ENCODE measurements around the gene CCL4L2.
"Not testable (repeated sequence)": the region's sequence is repeated elsewhere in the genome, so short reads cannot be mapped to it uniquely, and the experiment has no call there.

Gene CCL4L2

DNA sequence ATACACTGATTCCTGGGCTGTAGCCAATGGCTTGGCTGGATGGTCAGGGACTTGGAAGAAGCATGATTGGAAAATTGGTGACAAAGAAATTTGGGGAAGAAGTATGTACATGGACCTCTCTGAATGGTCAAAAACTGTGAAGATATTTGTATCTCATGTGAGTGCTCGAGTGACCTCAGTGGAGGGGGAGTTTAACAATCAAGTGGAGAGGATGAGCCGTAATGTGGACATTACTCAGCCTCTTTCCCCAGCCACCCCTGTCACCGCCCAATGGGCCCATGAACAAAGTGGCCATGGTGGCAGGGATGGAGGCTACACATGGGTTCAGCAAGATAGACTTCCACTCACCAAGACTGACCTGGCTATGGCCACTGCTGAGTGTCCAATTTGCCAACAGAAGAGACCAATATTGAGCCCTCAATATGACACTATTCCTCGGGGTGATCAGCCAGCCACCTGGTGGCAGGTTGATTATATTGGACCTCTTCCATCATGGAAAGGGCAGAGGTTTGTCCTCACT lies 10.8 kb downstream of the CCL4L2 start:
- DNase-seq: not testable (repeated sequence)

DNA sequence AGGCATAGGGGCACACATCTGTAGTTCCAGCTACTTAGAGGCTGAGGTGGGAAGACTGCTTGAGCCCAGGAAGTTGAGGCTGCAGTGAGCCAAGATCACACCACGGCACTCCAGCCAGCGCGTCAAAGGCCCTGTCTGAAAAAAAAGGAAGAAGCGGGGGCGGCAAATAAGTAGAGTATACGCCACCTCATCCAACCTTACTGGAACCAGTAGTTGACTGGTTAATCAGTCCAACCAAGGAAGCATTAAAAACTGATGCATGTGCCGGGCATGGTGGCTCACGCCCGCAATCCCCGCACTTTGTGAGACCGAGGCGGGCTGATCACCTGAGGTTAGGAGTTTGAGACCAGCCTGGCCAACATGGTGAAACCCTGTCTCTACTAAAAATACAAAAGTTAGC lies 12.1 kb downstream of the CCL4L2 start:
- not testable (repeated sequence) for DNase-seq

GRCh38 chr17:36229644-36230043 lies 18.8 kb downstream of the CCL4L2 start:
- not testable (repeated sequence) for DNase-seq

DNA sequence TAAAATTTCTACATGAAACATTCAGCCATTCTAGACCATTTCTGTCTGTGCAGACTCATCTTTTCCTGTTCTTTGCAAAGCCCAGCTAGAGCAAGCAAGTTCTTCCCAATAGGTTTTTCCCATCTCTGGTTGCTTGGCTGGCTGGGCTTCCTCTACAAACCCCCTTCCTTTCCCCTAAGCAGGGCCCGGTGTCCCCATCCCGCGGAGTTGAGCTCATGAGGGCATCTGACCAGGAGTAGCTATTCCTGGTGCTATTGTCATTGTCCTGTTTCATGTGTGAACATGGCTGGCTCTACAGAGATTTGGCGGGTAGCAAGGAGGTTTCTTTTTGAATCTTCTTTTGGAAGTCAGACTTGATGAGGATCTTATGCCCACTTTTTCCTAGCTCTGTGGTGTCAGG lies 31.2 kb downstream of the CCL4L2 start:
- DNase-seq: not testable (repeated sequence)

All from fibroblast of skin of abdomen (primary cell).